NK-92 (cell line): ENCODE measurements around the gene DDT.
"Not testable (repeated sequence)": the region's sequence is repeated elsewhere in the genome, so short reads cannot be mapped to it uniquely, and the experiment has no call there.

Source experiments
- DNase-seq: peaks from one replicate; lab custom pipeline; 2025; ENCODE audit not compliant: unreplicated experiment; lab: John Stamatoyannopoulos, UW

The DDT gene

DNA sequence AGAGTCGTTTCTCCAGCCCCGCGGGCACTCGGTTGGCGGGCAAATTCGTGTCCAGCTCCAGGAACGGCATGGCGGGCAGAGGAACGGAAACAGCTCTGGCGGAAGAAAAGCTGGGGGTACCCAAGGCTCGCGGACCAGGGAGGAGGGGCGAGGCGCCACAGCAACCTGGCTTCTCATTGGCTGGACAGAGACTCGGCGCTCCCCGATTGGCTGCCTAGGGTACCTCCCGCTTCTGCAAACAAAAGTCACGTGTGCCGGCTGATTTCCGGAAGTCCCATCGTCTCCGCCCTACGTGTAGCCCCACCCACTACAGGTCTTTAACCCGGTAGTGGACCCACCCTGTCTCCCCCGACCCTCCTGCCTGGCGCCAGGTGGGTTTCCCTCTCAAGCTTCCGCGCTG is at the start of gene DDT:
Gene DDT, minus strand, starts transcription at position 97 of the 400 bp plus-strand sequence. Its CDS starts 27 bp downstream, at position 70.
- not testable (repeated sequence) for DNase-seq

DNA sequence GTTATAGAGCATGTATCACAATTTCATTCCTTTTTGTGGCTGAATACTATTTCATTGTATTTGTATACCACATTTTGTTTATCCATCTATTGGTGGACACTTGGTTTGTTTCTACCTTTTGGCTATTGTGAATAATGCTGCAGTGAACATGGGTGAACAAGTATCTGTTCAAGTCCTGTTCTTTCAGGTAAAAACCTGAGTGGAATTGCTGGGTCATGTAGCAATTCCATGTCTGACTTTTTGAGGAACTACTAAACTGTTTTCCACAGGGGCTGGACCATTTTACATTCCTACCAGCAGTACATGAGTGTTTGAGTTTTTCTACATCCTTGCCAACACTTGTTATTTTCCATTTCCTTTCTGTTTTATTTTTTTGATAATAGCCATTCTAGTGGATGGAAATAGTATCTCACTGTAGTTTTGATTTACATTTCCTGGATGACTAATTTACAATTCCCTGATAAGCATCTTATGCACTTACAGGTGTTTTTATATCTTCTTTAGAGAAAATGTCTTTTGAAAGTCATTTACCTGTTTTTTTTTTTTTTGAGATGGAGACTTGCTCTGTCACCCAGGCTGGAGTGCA is 49.1 kb upstream of the DDT start:
- DNase-seq: no peak

DNA sequence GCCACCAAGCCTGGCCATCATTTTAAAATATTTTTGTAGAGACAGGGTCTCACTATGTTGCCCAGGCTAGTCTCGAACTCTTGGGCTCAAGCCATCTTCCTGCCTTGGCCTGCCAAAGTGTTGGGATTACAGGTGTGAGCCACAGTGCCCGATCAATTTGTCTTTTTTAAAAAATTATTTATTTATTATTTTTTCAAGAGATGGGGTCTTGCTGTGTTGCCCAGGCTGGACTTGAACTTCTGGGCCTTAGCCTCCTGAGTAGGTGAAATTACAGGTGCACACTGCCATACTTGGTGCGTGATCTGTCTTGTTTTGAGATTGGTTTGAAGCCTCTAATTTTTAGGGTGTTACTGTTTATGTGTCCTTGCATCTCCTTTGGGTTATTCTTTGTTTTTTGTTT is 47.1 kb upstream of the DDT start:
- no peak for DNase-seq

DNA sequence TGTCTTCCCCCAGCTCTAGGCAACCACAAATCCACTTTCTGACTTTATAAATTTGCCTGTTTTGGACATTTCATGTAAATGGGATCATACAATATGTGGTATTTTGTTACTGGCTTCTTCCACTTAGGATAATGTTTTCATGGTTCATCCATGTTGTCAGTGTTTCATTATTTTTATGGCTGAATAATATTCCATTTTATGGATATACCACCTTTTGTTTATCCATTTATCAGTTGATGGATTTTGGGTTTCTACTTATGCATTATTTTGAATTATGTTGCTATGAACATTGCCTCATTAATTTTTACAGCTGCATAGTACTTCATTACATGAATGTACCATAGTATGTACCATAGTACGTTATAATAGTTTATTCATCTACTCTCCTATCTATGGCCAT is 41.9 kb upstream of the DDT start:
- no peak for DNase-seq

DNA sequence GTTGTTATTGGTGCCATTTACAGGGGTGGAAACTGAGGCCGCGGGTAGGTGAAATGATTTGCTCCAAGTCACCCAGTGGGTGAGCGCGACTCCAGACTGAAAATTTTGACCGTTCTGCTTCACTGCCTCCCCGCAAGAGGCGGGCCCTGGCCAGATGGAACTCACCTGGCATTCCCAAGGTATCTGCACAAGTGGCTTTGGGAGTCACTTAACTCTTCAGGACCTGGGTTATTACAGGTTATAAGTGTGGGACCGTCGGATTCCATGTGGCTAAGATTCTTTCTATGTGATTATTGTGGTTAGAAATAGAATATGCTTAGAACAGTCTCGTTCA is 37.5 kb upstream of the DDT start:
- DNase-seq: no peak

DNA sequence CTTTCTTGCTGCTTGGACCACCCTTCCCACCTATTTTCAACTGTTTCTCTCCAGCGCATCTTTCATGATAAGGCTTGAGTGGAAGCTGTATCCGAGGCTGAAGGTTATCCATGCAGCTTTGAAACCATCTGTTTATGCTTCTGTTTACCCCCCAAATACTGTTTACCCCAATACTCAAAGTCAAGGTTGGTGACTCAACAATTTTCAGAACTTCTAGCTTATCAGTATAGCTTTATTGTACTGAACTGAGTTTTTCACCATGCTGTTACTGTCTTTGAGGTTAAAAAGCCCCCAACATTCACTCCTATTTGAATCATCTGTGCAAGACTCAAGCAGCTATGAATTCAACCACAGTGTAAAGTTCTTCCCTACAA is 35.8 kb upstream of the DDT start:
- DNase-seq: no peak

DNA sequence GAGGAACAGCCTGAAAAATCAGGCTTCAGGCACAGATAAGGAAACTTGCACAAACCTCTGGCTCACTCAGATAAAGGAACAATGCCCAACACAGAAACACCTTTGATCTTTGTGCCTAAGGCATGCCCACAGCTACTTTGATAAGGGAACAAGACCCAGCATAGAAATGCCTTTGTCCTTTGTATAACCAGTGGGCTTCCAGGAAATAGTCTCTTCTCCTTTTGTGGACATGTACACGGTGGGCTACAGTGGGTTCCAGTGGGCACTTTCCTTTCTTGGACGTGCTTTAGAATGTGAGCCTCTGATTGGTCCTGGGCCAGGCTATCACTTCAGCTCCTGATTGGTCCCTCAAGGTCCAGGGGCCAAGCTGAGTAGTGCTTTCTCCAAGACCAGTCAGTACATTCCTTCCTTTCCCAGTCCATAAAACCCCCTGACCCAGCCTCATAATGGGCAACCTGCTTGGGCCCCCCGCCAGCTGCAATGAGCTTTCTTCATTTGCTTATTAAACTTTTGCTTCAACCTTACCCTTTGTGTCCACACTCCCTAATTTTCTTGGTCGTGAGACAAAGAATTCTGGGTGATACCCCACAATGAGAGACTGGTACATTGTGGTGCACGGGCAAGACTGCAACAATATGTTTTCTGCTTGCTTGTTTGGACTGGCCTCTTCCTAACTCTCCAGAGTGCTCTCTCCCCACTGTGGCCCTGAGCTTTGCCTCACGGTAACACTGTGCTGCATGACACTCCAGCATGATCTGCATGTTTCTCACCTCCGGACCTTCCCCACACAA is 35.2 kb upstream of the DDT start:
- DNase-seq: no peak

DNA sequence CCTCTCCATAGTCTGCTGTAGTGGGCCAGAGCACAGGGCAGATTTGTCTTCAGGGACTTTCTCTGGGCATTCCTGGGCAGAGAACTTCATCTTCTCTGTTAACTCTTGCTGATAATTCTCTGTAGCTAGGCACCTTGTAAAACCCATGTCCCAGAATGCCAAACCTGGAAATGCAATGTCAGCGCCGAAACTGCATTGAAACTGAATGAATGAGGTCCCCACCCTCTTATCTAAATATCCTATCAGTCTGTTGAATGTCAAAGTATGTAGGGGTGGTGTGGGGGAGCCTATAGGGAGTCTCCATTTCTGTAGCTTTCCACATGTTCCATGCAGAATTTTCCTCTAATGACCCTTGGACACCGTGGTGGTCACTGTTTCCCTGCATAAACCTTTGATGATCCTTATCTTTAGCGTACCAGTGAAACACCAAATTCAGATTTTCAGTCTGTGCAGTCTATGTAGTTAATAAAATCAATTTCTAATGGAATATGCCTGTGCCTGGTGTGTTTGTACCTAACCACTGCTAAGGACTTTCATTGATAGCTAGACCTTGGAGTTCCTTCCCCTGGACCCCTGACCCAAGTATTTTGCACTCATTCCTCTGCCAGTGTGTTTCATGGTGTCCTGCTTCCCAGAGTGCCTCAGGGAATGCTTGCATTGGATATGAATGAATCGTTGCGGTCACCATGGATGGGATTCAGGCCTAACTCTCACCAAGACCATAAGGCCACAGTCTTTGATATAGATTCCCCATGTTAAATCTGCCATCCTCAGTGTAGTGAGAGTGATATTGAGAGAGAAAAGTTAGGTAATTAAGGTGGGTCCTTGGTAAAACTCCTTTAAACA is 34.4 kb upstream of the DDT start:
- DNase-seq: no peak

DNA sequence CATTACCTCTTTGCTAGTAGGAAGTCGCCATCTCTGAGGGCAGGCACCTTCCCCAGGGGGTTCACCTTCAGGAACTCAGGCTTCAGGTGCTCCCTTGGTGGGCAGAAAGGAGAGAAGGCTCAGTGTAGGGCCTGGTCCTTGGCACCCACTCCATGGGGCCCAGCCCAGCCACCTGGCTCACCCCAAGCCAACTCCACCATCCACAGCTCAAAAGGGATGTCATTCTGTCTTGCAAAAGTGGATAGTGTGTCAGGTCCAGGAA is 33.7 kb upstream of the DDT start:
- DNase-seq: no peak

DNA sequence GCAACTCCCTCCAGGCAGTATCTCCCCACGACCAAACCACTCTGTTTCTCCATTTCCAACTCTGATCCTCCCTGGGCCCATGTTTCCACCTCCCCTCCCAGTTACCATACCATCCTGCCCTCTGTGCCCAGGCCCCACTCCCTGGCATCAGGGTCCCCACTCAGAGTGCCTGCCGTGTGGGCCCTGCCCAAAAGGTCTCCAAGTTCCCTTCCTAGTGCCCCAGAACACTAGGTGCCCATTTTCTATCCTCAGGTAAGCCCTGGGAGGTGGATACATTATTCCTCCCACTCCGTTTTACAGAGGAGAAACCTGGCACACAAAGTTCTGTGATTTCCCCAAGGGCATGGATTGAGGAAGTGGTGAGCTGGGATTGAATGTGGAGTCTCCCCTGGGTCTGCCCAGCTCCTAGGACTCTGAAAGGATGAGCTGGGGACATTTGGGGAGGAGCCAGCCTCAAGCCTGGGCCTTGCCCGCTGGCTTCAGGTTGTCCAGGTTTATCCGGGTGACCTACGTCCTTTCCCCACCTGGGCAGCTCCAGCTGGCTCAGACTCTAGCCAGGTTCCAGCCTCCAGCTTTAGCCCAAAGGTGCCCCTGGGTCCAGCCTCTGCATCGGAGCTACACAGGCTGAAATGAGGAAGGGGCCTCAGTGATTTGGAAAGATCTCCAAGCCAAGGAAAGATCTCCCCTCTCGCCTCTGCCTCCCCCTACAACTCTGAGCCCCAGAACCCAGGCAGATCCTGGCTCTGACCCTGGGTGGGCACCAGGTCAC is 33.2 kb upstream of the DDT start:
- DNase-seq: no peak

DNA sequence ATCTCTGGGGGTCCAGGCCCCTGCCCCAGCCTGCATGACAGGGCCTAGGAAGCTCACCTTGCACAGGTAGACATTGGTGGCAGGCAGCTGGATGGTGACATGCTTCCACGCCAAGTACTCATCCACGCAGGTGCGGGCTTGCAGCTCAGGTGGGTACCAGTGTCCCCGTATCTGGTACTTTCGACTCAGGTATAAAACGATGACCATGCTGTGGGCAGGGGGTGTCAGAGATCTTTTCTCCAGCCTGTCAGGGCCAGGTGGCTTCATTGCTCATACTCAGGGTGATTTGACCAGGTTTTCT is 32.6 kb upstream of the DDT start:
- DNase-seq: no peak

DNA sequence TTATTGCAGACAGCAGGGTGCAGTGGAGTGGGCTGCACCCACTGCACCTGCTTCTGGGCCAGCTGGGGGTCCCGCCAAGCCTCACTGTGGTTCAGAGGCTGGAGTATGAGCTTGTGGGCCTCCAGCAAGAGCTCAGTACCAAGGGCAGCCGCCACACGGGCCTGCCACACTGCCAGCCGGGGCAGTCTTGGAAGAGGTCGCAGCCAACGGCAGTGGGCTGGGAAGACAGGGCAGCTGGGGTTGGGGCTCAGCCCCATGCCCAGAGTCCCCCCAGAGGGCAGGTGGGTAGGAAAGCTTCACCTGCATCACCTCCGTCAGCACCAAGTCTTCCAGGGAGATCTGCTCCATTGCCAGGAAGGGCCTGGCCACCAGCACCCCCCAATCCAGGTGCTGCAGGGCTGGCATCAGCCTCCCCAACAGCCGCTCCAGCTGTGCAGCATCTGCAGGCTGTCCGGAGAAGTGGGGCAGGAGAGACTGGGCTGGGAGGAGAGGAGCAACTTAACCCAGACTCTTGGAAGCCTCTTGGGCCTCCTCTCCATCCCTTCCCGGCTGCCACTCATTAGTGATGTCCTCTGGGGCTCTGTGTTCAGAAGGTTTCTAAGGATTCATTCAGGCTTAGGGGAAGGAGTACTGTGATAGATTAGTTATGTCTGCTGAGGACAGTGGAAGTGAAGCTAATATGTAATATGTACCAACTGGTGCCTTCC is 32.1 kb upstream of the DDT start:
- DNase-seq: no peak

DNA sequence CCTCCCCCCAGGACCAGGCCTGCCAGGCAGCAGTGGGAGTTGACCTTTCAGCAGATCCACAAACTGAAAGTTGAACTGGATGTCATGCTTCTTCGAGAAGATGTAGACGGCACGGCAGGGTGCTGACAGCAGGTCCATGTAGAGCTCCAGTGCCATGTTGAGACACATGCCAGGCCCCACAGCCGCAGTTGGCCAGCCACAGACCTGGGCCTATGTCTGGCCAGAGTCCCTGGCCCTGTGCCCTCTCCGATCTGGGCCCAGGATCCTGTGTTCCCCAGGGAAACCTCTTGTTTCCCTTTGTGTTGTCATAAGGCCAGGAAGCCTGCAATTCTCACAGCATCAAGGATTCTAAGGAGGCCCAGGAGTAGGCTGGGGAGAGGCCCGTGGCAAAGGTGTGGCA is 31.0 kb upstream of the DDT start, which contains the start of gene GSTT4:
Gene GSTT4, minus strand, starts transcription at position 253 of the 400 bp plus-strand sequence. Its CDS starts 97 bp downstream, at position 156.
- DNase-seq: no peak

DNA sequence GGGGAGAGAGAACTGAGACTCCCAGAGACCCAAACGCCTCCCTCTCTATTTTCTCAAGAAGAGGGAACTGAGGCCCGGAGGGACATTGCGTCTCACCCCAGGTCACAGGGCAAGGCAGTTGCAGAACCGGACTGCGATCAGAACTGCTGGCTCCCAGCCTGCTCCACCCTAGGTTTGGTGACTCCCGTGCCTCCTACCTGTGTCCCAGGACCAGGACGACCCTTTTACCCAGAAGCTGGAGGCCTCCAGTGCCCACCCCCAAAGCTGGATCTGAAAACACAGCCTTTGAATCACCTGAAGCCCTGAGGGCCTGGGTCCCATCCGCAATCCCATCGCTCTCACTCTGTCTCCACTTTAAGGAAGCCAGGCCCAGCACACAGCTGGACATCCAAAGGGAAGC is 29.6 kb upstream of the DDT start:
- no peak for DNase-seq

DNA sequence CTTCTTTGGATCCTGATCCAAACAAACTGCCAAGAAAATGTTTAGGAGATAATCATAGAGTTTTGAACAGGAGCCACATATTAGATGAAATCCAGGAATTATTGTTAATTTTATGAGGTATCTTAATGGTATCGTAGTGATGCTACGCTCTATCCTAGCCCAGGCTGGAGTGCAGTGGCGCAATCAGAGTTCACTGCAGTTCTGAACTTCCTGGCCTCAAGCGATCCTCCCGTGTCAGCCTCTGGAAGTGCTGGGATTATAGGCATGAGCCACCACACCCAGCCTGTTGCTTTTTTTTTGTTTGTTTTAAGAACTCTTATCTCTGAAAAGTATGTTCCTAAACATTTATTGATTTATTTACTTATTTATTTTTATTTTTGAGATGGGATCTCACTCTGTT is 28.6 kb upstream of the DDT start:
- no peak for DNase-seq

DNA sequence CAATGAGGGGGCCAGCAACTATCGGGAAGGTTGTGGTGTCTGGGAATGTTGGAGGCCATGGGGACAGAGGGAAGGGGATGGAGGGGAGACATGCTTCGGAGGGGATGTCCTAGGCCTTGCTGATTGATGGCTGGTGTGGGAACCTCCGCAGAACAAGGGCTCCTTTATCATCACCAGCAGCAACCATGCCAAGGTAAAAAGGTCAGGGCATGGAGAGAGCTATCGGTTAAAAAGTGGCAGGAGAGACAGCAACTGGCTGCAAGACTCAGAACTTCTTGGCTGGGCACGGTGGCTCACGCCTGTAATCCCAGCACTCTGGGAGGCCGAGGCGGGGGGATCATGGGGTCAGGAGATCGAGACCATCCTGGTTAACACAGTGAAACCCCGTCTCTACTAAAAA is 28.0 kb upstream of the DDT start:
- no peak for DNase-seq

DNA sequence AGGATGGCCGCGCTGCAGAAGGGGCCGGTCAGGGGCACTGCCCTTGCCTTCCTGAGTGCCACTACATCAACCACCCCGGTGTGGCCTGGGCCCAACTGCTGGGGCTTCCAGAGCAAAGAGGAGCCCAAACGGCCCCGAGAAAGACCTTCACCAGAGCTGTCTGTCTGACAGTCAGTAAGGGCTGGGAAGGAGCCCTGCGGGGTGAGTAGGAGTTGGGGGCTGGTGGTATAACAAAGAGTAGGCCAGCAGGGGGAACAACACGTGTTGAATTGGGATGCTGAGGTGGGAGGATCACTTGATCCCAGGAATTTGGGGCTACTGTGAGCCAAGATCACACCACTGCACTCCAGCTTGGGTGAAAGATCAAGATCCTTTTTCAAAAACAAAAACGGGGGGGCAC is 27.1 kb upstream of the DDT start:
- no peak for DNase-seq

DNA sequence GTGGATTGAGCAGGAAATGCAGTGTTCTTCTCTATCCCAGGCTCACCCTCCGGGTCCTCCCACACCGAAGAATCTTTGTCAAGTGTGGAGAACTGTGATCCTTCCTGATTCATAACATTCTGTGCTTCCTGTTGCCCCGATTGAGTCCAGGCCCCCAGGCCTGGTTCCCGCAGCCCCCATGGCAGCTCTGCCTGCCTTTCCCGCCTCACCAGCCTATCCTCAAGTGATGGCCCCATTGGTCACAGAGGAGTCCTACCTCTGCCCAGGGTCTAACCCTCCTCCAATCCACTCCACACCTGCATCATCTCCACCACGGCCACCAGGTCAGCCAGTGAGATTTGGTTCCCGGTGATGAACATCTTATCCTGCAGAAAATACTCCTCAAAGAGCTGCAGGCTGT is 25.5 kb upstream of the DDT start:
- DNase-seq: not testable (repeated sequence)

DNA sequence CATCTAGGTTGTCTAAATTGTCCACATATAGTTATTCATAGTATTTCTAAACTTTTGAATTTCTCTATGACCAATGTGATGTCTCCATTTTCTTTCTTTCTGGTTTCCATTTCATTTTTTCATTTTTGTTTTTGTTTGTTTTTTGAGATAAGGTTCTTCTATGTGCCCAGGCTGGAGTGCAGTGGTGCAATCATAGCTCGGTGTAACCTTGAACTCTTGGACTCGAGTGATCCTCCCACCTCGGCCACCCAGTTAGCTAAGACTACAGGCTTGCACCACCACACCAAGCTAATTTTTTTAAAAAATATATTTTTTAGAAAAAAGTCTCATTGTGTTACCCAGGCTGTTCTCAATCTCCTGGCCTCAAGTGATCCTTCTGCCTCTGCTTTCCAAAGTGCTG is 22.9 kb upstream of the DDT start:
- DNase-seq: no peak

DNA sequence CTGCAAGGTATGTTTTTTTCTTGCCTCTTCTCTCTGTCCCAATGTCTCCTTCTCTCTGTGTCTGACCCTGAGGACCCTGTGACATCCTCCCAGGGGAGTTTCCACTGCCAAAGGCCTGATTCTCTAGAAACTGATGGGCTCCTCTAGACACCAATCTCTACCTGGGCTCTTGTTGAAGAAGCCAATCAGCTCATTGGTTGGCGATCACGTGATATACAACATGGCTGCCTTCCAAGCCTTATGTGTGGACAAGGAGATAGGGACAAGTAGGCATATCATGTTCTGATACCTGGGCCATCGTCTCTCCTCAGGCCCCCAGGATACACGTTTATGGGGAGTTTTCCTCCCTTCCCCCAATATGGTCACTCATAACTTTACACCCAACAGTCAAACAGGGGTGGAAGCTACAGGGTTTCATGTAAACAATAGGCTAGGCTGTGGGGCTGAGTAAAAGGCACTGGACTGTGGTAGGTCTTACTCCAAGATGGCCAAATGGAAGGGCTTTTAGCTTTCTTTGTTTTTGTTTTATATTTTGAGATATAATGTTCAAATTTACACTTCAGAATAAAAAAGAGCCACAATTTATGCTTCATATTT is 19.4 kb upstream of the DDT start:
- not testable (repeated sequence) for DNase-seq

DNA sequence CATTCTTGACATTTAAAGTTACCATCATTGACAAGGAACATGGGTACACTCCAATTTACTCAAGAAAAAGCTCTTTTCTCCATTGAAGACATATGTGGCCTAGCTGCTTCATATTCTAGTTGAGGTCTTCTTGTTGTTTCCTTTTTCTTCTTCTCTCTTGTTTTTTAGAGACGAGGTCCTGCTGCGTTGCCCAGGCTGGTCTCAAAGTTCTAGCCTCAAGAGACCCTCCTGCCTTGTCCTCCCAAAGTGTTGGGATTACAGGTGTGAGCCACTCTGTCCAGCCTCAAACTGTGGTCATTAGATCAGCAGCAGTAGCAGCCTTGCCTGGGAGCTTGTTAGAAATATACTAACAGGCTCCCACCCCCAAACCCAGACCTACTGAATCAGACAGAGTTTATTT is 18.8 kb upstream of the DDT start:
- DNase-seq: not testable (repeated sequence)
